Sigmoid colon (tissue), 7 donors: Measurements from ENCODE around the gene BCAS3. TPM values are rescaled to one million over a fixed set of nuclear protein-coding genes. Genes with fewer than 3 reads are reported as not detected.

Experiments used
- DNase-seq: peaks from one replicate; pipeline ENCODE4 v3.0.0-alpha.2; 2019
- H3K27ac ChIP-seq, 4 donors: fragments of 200-600 bp; sonication (generic); one replicate each; pipeline ENCODE4 v1.5.1; 2016 to 2019; ENCODE audit warnings: mild to moderate bottlenecking in 1 of 4
- H3K27me3 ChIP-seq, 3 donors: fragments of 200-600 bp; sonication (generic); one replicate each; pipeline ENCODE4 v1.5.1; 2019; ENCODE audit warnings: mild to moderate bottlenecking in 1 of 3
- H3K36me3 ChIP-seq, 4 donors: fragments of 200-600 bp; sonication (generic); one replicate each; pipeline ENCODE4 v1.5.1; 2016 to 2019
- H3K4me1 ChIP-seq, 4 donors: fragments of 200-600 bp; sonication (generic); one replicate each; pipeline ENCODE4 v1.5.1; 2017 to 2019
- H3K4me3 ChIP-seq, 4 donors: fragments of 200-600 bp; sonication (generic); one replicate each; pipeline ENCODE4 v1.5.1; 2017 to 2019; ENCODE audit warnings: mild to moderate bottlenecking in 2 of 4, moderate library complexity in 1 of 4
- H3K9me3 ChIP-seq, 4 donors: fragments of 200-600 bp in 3 of 4; sonication (generic) in 3 of 4; one replicate each; pipeline versions ENCODE4 v1.5.1 to v1.6.1; 2013 to 2019
- EP300 ChIP-seq, 4 donors: sonication (generic); formaldehyde crosslinking; IDR thresholded peaks; one replicate each; pipeline ENCODE4 v1.6.1; 2017; ENCODE audit warnings: antibody characterized with exemption in 4 of 4
- POLR2A ChIP-seq, 2 donors: fragments of 450-650 bp; IDR thresholded peaks; one replicate each; pipeline ENCODE4 v1.6.1; 2016; ENCODE audit warnings: antibody characterized with exemption in 2 of 2, mild to moderate bottlenecking in 2 of 2, moderate library complexity in 2 of 2
- POLR2AphosphoS5 ChIP-seq, 4 donors: sonication (generic); formaldehyde crosslinking; IDR thresholded peaks; one replicate each; pipeline ENCODE4 v1.6.1; 2017; ENCODE audit warnings: antibody characterized with exemption in 4 of 4
- WGBS, 2 donors: extraction: QIAGEN DNeasy Blood & Tissue Kit; methylation state at CpG; one replicate each; pipeline ENCODE4 v1.1.7; 2013; 5-methylcytosine and 5-hydroxymethylcytosine counted together
- intact Hi-C: fragments of 100-400 bp; cut with DNase I; formaldehyde crosslinking; loops from one replicate; pipeline ENCODE4 v1.15.1; 2023
- polyA plus RNA-seq, 3 donors: library from polyadenylated mRNA; stranded (reverse); fragments of 200-250 nt; gene quantifications; one replicate each; pipeline ENCODE4 v1.2.3, GENCODE V29; 2013
- total RNA-seq, 4 donors: library from RNA; depleted of rRNA; stranded (reverse); fragments of >200 nt; gene quantifications; one replicate each; pipeline ENCODE4 v1.1.0, GENCODE V29; 2016
- TF ChIP-seq, protein P1 (sequence below), 4 experiments: fragments of 450-650 bp in 3 of 4; fragments of 200-600 bp in 1 of 4; IDR thresholded peaks; one replicate each; pipeline ENCODE4 v1.5.1; 2016 to 2019; ENCODE audit warnings: antibody characterized with exemption in 4 of 4, mild to moderate bottlenecking in 3 of 4, moderate library complexity in 2 of 4
- donor health status: healthy with polysubstance abuse.
- donor health status: Bipolar disorder and iron deficiency.
- donor health status: healthy.

Gene BCAS3
- total and polyA plus RNA-seq, 7 donors = 6.3 to 38.5 (median 28.5) TPM

DNA sequence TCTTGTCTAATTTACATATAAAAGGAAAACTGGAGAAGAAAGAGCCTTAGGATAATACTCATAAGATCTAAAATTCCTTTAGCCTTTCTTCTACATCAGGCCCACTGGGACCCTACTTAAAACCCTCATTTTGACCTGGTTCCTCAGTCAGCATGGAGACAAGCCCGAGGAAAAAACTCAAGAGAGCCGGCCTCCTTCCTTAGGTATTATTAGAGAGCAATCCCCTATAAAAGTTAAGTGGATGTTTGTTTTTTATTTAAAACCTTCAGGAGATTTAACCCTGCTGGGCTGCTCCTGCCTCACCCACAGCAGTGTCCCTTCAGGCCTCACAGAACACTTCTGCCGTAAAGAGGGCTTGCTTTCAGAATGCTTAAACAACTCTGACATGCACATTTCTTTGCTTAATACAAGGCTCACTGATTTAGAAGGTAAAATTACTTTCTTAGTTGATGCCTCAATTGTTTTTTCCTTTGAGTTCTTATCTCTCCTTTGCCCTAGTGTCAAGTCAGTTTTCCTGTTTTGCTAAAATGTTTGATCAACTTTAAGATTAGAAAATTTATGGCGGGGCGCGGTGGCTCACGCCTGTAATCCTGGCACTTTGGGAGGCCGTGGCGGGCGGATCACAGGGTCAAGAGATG lies 576.4 kb downstream of the BCAS3 start:
- H3K36me3 ChIP-seq = no peaks in the 10 kb centered on the region
- peaks cover 0 to 31% (median 30%) of the 10 kb centered on the region in 4 donors for H3K4me1 ChIP-seq
- DNase-seq = no peak
- no peak overlapping the region for H3K4me3 ChIP-seq
- intact Hi-C loops = loop anchor here (5.0 kb wide), 1 partner anchor 148 kb away; no protein-coding TSS in a partner anchor
- TF ChIP-seq EP300 (IDR thresholded peaks at IDR 0.05) = no peak
- no peak for TF ChIP-seq POLR2AphosphoS5 (IDR thresholded peaks at IDR 0.05)
- TF ChIP-seq, protein P1, sequence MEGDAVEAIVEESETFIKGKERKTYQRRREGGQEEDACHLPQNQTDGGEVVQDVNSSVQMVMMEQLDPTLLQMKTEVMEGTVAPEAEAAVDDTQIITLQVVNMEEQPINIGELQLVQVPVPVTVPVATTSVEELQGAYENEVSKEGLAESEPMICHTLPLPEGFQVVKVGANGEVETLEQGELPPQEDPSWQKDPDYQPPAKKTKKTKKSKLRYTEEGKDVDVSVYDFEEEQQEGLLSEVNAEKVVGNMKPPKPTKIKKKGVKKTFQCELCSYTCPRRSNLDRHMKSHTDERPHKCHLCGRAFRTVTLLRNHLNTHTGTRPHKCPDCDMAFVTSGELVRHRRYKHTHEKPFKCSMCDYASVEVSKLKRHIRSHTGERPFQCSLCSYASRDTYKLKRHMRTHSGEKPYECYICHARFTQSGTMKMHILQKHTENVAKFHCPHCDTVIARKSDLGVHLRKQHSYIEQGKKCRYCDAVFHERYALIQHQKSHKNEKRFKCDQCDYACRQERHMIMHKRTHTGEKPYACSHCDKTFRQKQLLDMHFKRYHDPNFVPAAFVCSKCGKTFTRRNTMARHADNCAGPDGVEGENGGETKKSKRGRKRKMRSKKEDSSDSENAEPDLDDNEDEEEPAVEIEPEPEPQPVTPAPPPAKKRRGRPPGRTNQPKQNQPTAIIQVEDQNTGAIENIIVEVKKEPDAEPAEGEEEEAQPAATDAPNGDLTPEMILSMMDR (IDR thresholded peaks at IDR 0.05) = no peak
- no peak for TF ChIP-seq POLR2A (IDR thresholded peaks at IDR 0.05)
- peaks cover 0 to 24% (median 1%) of the 10 kb centered on the region in 3 donors for H3K27me3 ChIP-seq
- peak overlapping the region in 2 of 4 donors; percentile 65 to 85 for H3K27ac ChIP-seq
- no peaks in the 10 kb centered on the region for H3K9me3 ChIP-seq
- 16 to 64% methylated on average over 10 of the region's 10 CpGs for WGBS, 2 donors

- Histone ChIP-seq H3K4me3 (no peak overlapping the region), H3K27ac (peak overlapping the region in 1 of 4 donors; percentile 85), H3K4me1 (peaks cover 0 to 31% (median 29%) of the 10 kb centered on the region in 4 donors), H3K27me3 (peaks cover 0 to 32% (median 9%) of the 10 kb centered on the region in 3 donors), H3K36me3 (no peaks in the 10 kb centered on the region), H3K9me3 (no peaks in the 10 kb centered on the region)
- DNase-seq = no peak
- 85 to 94% methylated on average over 1 of the region's 1 CpG for WGBS, 2 donors
- peak in 1 of 4 donors; percentile 12 for TF ChIP-seq POLR2AphosphoS5 (IDR thresholded peaks at IDR 0.05)
- TF ChIP-seq EP300 (IDR thresholded peaks at IDR 0.05) = no peak
- TF ChIP-seq, protein P1 (IDR thresholded peaks at IDR 0.05) = no peak
- no peak for TF ChIP-seq POLR2A (IDR thresholded peaks at IDR 0.05)
- intact Hi-C loops = loop anchor here (5.0 kb wide), 1 partner anchor 147 kb away; no protein-coding TSS in a partner anchor
Measured at GRCh38 chr17:61254904-61255303, 577.3 kb downstream of the BCAS3 start.

DNA sequence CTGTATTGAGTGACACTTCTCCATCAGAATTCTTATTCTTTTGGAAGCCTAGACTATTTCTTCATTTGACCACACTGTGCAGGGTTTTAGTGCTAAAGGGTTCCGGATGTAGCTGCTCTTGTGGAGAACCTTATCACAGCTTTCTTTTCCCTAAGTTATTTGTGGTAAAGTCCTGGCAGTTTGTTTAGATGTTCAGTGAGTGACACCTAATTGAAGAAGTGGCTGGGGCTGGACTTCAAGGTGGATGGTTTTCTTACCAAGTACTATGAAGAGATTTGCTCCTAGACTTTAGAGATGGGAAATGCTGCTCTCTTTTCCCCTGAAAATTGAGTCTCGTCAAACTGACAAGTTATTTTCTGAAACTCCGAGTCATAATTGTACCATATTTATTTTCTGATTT lies 578.0 kb downstream of the BCAS3 start:
- Histone ChIP-seq H3K36me3 (no peaks in the 10 kb centered on the region), H3K4me3 (no peak overlapping the region), H3K4me1 (peaks cover 0 to 24% (median 22%) of the 10 kb centered on the region in 4 donors), H3K27ac (peak overlapping the region in 1 of 4 donors; percentile 68), H3K27me3 (peaks cover 0 to 40% (median 9%) of the 10 kb centered on the region in 3 donors), H3K9me3 (no peaks in the 10 kb centered on the region)
- WGBS, 2 donors = 91 to 94% methylated on average over 3 of the region's 3 CpGs
- DNase-seq = no peak
- intact Hi-C loops = no loop called here
- TF ChIP-seq POLR2AphosphoS5 (IDR thresholded peaks at IDR 0.05) (no peak), EP300 (IDR thresholded peaks at IDR 0.05) (no peak), POLR2A (IDR thresholded peaks at IDR 0.05) (no peak)
- TF ChIP-seq, protein P1 (IDR thresholded peaks at IDR 0.05) = no peak

- Histone ChIP-seq H3K9me3 (no peaks in the 10 kb centered on the region), H3K4me1 (no peaks in the 10 kb centered on the region), H3K36me3 (no peaks in the 10 kb centered on the region), H3K27me3 (peaks cover 0 to 57% (median 9%) of the 10 kb centered on the region in 3 donors), H3K27ac (peak overlapping the region in 1 of 4 donors; percentile 63), H3K4me3 (no peak overlapping the region)
- WGBS, 2 donors = 59 to 84% methylated on average over 3 of the region's 3 CpGs
- intact Hi-C loops = no loop called here
- TF ChIP-seq POLR2A (IDR thresholded peaks at IDR 0.05) (no peak), POLR2AphosphoS5 (IDR thresholded peaks at IDR 0.05) (no peak), EP300 (IDR thresholded peaks at IDR 0.05) (no peak)
- TF ChIP-seq, protein P1 (IDR thresholded peaks at IDR 0.05) = no peak
- DNase-seq = no peak
Measured at GRCh38 chr17:61259360-61259759, 581.7 kb downstream of the BCAS3 start.
